Tibial nerve (tissue), 4 donors: ENCODE data around the gene NPB. TPM values are rescaled to one million over a fixed set of nuclear protein-coding genes. Genes with fewer than 3 reads are reported as not detected.

ENCODE experiments used
- DNase-seq, 2 donors: peaks; one replicate each; pipeline ENCODE4 v3.0.0-alpha.2; 2019; ENCODE audit warnings: low spot score in 2 of 2
- H3K27ac ChIP-seq, 4 donors: fragments of 200-600 bp; sonication (generic) in 3 of 4; one replicate each; pipeline ENCODE4 v1.5.1; 2017 to 2019; ENCODE audit warnings: mild to moderate bottlenecking in 1 of 4
- H3K27me3 ChIP-seq, 2 donors: fragments of 200-600 bp; sonication (generic) in 1 of 2; one replicate each; pipeline versions ENCODE4 v1.5.1 to v1.6.0; 2017 to 2019
- H3K36me3 ChIP-seq, 3 donors: fragments of 200-600 bp; sonication (generic); one replicate each; pipeline ENCODE4 v1.5.1; 2018 to 2019
- H3K4me1 ChIP-seq, 4 donors: fragments of 200-600 bp; sonication (generic) in 3 of 4; one replicate each; pipeline ENCODE4 v1.5.1; 2017 to 2019
- H3K4me3 ChIP-seq, 4 donors: fragments of 200-600 bp; sonication (generic) in 3 of 4; one replicate each; pipeline ENCODE4 v1.5.1; 2017 to 2019; ENCODE audit warnings: mild to moderate bottlenecking in 1 of 4, moderate library complexity in 1 of 4
- H3K9me3 ChIP-seq, 4 donors: fragments of 200-600 bp; sonication (generic) in 3 of 4; one replicate each; pipeline ENCODE4 v1.5.1; 2017 to 2019
- CTCF ChIP-seq, 5 experiments: fragments of 200-600 bp in 3 of 5; fragments of 450-650 bp in 2 of 5; sonication (generic) in 3 of 5; IDR thresholded peaks; one replicate each; pipeline ENCODE4 v1.5.1; 2016 to 2019; ENCODE audit warnings: antibody characterized with exemption in 5 of 5, mild to moderate bottlenecking in 3 of 5, moderate library complexity in 2 of 5
- EP300 ChIP-seq, 2 donors: sonication (generic); formaldehyde crosslinking; IDR thresholded peaks; one replicate each; pipeline ENCODE4 v1.6.1; 2017; ENCODE audit warnings: antibody characterized with exemption in 2 of 2, mild to moderate bottlenecking in 1 of 2
- POLR2A ChIP-seq, 2 donors: fragments of 450-650 bp; IDR thresholded peaks; one replicate each; pipeline ENCODE4 v1.6.1; 2017; ENCODE audit warnings: antibody characterized with exemption in 2 of 2, mild to moderate bottlenecking in 2 of 2, moderate library complexity in 2 of 2
- WGBS, 2 donors: methylation state at CpG; one replicate each; pipeline ENCODE4 v1.1.5; 2018; 5-methylcytosine and 5-hydroxymethylcytosine counted together
- total RNA-seq, 4 donors: library from RNA; depleted of rRNA; stranded (reverse); fragments of >200 nt; gene quantifications; one replicate each; pipeline ENCODE4 v1.1.0, GENCODE V29; 2016

Gene NPB
- total RNA-seq, 4 donors from 2014 or later, result 4.2 to 8.7 (median 5.4) TPM; not detected in 1

- WGBS, 2 donors, result 78 to 84% methylated on average over 14 to 15 of the region's 15 CpGs
- Histone ChIP-seq H3K36me3 (peaks cover 0 to 56% (median 14%) of the 10 kb centered on the region in 3 donors), H3K4me1 (peaks cover 0 to 53% (median 30%) of the 10 kb centered on the region in 4 donors), H3K27ac (peak overlapping the region in 1 of 4 donors; percentile 86), H3K27me3 (no peaks in the 10 kb centered on the region), H3K9me3 (no peaks in the 10 kb centered on the region), H3K4me3 (no peak overlapping the region)
- TF ChIP-seq POLR2A (IDR thresholded peaks at IDR 0.05), result no peak
- no peak for TF ChIP-seq CTCF (IDR thresholded peaks at IDR 0.05)
- no peak for TF ChIP-seq EP300 (IDR thresholded peaks at IDR 0.05)
- DNase-seq, result no peak
Measured at GRCh38 chr17:81918832-81919545, 17.0 kb downstream of the NPB start.

GRCh38 chr17:81920612-81921536 is 18.8 kb downstream of the NPB start:
- Histone ChIP-seq H3K4me1 (peaks cover 0 to 71% (median 45%) of the 10 kb centered on the region in 4 donors), H3K9me3 (no peaks in the 10 kb centered on the region), H3K36me3 (peaks cover 0 to 38% (median 3%) of the 10 kb centered on the region in 3 donors), H3K4me3 (no peak overlapping the region), H3K27ac (no peak overlapping the region), H3K27me3 (no peaks in the 10 kb centered on the region)
- no peak for DNase-seq
- 74 to 79% methylated on average over 29 to 33 of the region's 33 CpGs for WGBS, 2 donors
- TF ChIP-seq EP300 (IDR thresholded peaks at IDR 0.05) (no peak), POLR2A (IDR thresholded peaks at IDR 0.05) (no peak), CTCF (IDR thresholded peaks at IDR 0.05) (no peak)

DNA sequence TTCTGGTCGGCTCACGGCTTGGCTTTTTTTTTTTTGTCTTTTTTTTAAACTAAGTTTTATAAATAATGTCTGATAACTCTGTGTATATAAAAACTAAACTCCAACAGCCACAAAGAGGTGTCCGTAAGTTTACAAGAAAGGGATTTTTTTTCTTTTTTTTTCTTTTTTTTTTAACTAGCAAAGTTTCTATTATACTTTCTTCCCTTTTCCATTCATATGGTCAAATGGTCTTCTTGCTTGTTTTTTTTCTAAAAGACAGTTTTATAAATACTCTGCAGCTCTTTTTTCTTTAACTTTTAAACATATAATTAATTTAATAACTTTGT is 19.5 kb downstream of the NPB start:
- DNase-seq, result no peak
- H3K9me3 ChIP-seq, result no peaks in the 10 kb centered on the region
- no peak for TF ChIP-seq CTCF (IDR thresholded peaks at IDR 0.05)
- H3K36me3 ChIP-seq, result peaks cover 0 to 36% (median 3%) of the 10 kb centered on the region in 3 donors
- H3K4me1 ChIP-seq, result peaks cover 0 to 72% (median 47%) of the 10 kb centered on the region in 4 donors
- WGBS, 2 donors, result 70 to 85% methylated on average over 3 of the region's 3 CpGs
- no peaks in the 10 kb centered on the region for H3K27me3 ChIP-seq
- H3K4me3 ChIP-seq, result no peak overlapping the region
- H3K27ac ChIP-seq, result no peak overlapping the region

- TF ChIP-seq POLR2A (IDR thresholded peaks at IDR 0.05) (no peak), EP300 (IDR thresholded peaks at IDR 0.05) (no peak), CTCF (IDR thresholded peaks at IDR 0.05) (no peak)
- Histone ChIP-seq H3K27ac (no peak overlapping the region), H3K9me3 (no peaks in the 10 kb centered on the region), H3K36me3 (peaks cover 0 to 36% (median 3%) of the 10 kb centered on the region in 3 donors), H3K27me3 (no peaks in the 10 kb centered on the region), H3K4me1 (peaks cover 0 to 70% (median 42%) of the 10 kb centered on the region in 4 donors), H3K4me3 (no peak overlapping the region)
- DNase-seq, result no peak
- WGBS, 2 donors, result 92 to 93% methylated on average over 23 of the region's 23 CpGs
Measured at GRCh38 chr17:81921996-81922565, 20.0 kb downstream of the NPB start.
